Tibial nerve (tissue), 4 donors: Measurements from ENCODE around the gene TMEM8B.

Experiments used
- CTCF ChIP-seq, 5 experiments: fragments of 200-600 bp in 3 of 5; fragments of 450-650 bp in 2 of 5; sonication (generic) in 3 of 5; IDR thresholded peaks; one replicate each; pipeline ENCODE4 v1.5.1; 2016 to 2019; ENCODE audit warnings: antibody characterized with exemption in 5 of 5, mild to moderate bottlenecking in 3 of 5, moderate library complexity in 2 of 5
- EP300 ChIP-seq, 2 donors: sonication (generic); formaldehyde crosslinking; IDR thresholded peaks; one replicate each; pipeline ENCODE4 v1.6.1; 2017; ENCODE audit warnings: antibody characterized with exemption in 2 of 2, mild to moderate bottlenecking in 1 of 2
- POLR2A ChIP-seq, 2 donors: fragments of 450-650 bp; IDR thresholded peaks; one replicate each; pipeline ENCODE4 v1.6.1; 2017; ENCODE audit warnings: antibody characterized with exemption in 2 of 2, mild to moderate bottlenecking in 2 of 2, moderate library complexity in 2 of 2

DNA sequence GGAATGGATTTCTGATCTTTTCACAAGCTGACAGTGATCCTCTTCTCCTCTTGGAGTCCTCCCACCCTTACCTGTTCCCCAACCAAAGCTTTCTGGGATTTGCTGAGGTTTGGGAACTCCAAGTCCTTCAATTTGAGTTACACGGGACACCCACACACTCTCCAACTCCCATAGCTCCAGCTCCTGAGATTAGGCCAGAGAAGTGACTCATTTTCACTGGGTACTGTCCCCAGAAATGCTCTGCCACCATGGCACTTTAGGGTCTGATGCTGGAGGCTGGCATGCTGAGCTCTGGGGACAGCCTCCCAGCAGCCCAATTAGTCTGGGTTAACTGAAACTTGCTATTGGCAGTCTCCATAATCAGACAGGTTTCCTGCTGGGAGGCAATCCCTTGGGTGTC is 63.0 kb downstream of the TMEM8B start:
- TF ChIP-seq POLR2A (IDR thresholded peaks at IDR 0.05) (no peak), CTCF (IDR thresholded peaks at IDR 0.05) (no peak), EP300 (IDR thresholded peaks at IDR 0.05) (no peak)
